NCI-H1694 (cell line): ENCODE data around the gene MTA3.
"Not testable (repeated sequence)": the region's sequence is repeated elsewhere in the genome, so short reads cannot be mapped to it uniquely, and the experiment has no call there.

Experiments
- DNase-seq: peaks from one replicate; lab custom pipeline; 2025; lab: John Stamatoyannopoulos, UW

The MTA3 gene

DNA sequence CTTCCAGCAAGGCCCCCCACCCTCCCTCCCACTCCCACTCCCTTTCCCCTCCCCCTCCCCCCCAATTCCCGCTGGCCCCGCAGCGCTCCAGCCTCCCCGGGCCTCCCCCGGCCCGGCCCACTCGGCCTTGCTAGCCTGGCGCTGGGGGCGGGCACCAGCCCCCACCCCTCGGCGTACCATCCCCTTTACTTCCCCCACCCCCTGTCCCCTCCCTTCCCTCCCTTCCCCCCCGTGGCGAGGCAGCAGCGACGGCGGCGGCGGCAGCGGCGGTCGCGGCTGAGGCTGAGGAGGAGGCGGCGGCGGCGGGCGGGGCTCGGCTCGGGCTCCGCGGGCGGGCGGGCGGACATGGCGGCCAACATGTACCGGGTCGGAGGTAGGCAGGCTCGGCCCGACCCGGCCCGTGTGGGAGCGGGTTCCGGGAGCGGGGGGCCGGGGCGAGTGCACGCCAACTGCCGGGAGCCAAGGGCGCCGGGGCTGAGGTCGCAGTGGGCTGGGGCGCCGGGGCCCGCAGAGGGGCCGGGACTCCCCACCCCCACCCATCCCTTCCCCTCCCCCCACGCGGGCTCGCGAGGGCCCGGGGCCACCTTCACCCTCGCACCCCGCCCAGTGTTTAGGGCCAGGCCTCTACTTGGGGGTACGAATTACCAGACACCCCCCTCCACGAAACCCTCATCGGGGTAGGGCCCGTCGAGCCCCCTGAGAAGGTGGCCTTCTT is at the start of gene MTA3:
MTA3 (plus strand) TSS at position 232 of the 715 bp plus-strand sequence; CDS start at position 346, 114 bp downstream.
- DNase-seq = no peak

DNA sequence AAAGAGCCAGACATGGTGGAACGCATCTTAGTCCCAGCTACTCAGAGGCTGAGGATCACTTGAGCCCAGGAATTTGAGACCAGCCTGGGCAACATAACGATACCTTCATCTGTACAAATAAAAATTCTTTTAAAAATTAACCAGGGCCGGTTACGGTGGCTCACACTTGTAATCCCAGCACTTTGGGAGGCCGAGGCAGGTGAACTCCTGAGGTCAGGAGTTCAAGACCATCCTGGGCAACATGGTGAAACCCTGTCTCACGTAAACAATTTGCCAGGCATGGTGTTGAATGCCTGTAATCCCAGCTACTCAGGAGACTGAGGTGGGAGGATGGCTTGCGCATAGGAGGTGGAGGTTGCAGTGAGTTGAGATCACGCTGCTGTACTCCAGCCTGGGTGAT is 48.8 kb upstream of the MTA3 start:
- DNase-seq = no peak

DNA sequence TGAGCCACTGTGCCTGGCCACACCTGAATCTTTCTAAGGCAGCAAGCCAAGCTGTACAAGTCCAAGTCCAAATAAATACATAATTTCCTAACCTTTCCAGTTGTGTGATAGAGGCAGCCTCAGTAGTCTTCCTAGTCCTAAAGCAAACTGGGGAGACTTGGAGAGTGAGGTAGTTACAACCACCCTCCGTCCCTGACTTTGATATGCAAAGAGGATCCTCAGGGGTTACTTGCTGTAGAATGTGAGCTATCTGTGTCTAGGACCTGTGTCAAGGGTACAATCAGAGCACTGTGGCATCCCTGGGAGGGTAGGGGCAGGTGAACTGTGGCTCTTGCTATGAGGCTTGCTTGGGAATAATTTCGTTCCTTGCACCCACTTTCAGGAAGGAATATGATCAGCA is 46.4 kb upstream of the MTA3 start:
- DNase-seq = no peak

DNA sequence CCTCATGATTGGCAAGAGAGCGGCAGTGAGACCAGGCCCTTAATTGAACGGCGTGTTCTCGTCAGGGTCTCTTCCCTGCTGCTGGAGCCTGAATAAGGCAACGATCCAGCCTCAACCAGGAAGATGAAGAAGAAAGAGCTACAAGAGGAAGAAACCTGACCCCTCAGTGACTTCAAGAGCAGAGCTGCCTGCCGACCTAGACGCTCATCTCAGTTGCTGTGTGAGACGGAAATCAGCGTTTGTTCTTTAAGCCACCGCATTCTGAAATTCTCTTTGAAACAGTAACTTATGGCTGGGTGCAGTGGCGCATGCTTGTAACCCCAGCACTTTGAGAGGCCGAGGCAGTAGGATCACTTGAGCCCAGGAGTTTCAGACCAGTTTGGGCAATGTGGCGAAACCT is 45.1 kb upstream of the MTA3 start:
- no peak for DNase-seq

DNA sequence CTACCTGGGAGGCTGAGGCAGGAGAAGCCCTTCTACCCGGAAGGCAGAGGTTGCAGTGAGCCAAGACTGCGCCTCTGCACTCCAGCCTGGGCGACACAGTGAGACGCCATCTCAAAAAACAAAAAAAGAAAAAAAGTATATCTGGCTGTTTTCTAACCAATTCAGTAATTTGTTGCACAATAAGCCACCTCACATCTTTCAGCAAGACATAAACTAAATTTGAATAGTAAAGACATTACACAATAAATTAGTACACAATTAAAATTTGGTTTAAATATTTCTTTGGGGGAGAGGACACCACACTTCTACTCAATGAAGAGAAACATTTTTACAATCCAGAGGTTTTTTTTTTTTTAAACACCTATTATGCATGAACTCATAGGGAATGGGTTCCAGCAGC is 36.0 kb upstream of the MTA3 start:
- no peak for DNase-seq

DNA sequence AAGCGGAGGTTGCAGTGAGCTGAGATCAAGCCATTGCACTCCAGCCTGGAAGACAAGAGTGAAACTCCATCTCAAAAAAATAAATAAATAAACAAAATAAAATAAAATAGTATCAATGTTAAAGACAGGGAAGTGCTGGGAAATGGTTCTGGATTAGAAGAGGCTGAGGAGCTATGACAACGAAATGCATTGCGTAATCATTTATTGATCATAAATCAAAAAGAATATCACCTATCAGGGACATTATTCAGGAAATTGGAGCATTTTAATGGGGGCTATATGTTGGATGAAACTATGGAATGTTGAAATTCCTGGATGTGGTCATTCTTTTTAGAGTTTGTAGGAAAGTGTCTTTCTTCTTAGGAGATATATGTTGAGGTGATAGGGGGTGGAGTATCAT is 30.9 kb upstream of the MTA3 start:
- no peak for DNase-seq

GRCh38 chr2:42542871-42543270 is 25.6 kb upstream of the MTA3 start:
- no peak for DNase-seq

- DNase-seq = no peak
Observed at GRCh38 chr2:42545023-42545721, 23.3 kb upstream of the MTA3 start.

DNA sequence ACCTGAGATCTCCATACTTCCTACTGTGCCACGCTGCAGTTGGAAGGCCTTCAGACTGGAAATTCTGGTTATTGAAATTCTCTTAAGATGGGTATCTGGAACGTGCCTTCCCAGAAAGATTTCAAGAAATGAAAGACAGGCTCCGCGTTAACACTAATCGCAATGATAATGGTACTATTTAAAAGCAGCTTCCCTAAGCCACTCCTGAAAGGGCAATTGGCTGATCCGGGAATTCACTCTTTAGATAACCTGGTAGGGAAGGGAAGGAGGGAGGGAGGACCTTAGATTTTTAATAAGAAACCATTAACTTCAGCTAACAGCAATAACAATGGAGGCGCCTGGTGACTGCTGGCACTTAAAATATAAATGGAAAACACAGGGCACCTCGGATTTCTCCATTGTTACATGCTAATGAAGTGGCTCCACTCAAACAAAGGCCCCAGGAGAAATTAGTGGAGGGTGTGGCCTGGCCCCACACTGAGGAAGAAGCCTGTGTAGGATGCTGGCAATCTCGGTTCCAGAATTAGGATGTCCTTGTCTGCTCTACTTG is 22.5 kb upstream of the MTA3 start:
- no peak for DNase-seq

DNA sequence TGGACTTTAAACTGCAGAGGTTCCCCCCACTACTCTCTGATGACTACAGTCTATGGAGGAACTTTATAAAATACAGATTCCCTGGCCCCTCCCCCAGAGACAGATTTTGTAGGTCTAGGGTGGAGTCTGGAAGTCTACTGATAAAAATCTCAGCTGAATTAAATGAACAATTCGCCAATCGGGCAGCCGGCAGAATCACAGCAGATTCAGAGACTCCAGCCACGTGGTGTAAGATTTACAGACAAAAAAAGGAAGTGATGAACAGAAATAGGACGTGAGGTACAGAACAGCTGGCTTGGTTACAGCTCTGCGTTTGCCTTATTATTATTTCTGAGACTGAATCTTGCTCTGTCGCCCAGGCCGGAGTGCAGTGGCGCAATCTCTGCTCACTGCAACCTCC is 21.4 kb upstream of the MTA3 start:
- DNase-seq = no peak

- DNase-seq = no peak
Observed at GRCh38 chr2:42547446-42548295, 20.8 kb upstream of the MTA3 start.

DNA sequence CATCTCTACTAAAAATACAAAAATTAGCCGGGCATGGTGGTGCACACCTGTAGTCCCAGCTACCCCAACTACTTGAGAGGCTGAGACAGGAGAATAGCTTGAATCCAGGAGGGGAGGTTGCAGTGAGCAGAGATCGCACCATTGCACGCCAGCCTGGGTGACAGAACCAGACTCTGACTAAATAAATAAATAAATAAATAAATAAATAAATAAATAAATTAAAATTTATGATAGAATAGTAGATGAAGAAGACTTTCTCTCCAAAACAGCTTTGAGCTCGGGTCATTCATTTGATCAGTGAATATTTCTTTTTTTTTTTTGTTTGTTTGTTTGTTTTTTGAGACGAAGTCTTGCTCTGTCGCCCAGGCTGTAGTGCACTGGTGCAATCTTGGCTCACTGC is 17.6 kb upstream of the MTA3 start:
- no peak for DNase-seq

- no peak for DNase-seq
Observed at GRCh38 chr2:42554392-42554791, 14.0 kb upstream of the MTA3 start.

GRCh38 chr2:42556315-42556890 is 12.0 kb upstream of the MTA3 start:
- DNase-seq = no peak

DNA sequence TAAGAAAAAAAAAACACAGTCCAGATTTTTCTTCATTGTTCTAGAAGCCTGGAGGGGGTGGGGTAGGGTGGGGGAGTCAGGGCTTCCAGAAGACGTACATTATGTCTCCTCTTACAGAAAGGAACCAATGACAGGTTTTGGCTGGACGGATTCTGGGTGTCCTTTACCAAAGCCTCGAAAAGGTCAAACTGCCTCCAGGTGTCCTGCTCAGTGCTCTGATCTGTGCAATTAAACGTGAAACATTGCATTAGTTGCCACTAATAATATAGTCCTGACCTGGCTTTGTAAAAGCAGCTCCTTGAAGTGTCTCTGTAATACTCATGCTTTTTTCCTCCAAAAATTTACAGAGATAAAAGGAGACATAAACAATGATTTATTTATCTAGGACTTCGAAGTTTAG is 11.1 kb upstream of the MTA3 start:
- DNase-seq = no peak

DNA sequence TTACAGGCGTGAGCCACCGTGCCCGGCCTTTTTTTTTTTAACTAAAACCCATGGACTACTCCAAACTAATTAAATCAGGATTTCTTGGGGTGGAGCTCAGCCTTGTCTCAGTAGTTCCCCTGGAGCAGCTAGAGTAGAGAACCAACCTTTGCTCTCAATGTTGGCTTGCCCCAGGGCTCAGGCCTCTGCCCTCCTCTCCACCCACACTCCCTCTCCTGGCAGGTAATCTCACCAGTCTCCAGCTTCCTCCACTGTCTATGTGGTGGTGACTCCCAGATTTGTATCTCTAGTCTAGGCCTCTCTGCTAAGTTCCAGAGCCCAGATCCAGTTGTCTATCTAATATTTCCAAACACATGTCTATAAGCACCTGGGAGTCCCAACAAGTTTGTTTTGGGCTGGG is 9.6 kb upstream of the MTA3 start:
- no peak for DNase-seq

DNA sequence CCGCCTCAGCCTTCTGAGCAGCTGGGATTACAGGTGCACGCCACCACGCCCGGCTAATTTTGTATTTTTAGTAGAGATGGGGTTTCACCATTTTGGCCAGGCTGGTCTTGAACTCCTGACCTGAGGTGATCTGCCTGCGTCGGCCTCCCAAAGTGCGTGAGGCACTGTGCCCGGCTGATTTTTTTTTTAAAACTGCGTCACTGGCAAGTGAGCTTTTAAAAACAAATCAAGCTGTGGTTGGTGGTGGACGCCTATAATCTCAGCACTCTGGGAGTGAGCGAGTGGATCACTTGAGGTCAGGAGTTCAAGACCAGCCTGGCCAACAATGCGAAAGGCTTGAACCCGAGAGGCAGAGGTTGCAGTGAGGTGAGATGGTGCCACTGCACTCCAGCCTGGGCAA is 8.3 kb upstream of the MTA3 start:
- not testable (repeated sequence) for DNase-seq

DNA sequence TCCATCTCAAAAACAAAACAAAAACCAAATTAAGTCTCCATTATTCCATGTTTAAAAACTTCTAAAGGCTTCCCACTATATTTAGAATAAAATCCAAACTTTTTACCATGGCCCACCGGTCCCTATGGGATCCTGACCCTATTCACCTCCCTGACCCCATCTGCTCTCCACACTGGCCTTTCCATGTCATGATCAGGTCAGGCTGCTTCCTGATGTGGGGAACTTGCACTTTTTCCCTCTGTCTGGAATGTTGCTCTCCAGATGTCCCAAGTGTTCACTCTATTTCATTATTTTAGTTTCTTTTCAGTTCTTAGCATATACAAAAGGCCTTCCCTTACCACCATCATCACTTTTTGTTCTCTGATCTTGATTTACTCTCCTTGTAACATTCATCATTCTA is 7.5 kb upstream of the MTA3 start:
- no peak for DNase-seq

GRCh38 chr2:42562474-42563144 is 5.8 kb upstream of the MTA3 start:
- DNase-seq = no peak

DNA sequence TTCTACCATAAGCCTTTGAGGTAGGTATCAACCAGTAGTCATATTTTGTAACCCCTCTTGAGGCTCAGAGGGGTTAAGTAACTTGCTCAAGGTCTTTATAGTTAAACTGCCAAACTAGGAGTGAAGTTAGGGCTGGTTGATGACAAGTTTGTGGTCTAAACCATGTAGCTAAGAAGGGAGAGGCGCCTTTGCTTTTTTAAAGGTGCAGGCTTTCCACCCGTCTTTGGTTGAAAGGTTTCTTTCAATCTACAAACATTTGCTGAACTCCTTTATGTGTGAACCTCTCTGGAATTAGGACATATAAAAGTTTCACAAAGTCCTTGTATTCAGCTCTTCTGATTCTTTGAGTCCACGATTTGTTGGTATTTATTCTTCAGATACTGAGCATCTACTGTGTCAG is 2.4 kb upstream of the MTA3 start:
- no peak for DNase-seq

DNA sequence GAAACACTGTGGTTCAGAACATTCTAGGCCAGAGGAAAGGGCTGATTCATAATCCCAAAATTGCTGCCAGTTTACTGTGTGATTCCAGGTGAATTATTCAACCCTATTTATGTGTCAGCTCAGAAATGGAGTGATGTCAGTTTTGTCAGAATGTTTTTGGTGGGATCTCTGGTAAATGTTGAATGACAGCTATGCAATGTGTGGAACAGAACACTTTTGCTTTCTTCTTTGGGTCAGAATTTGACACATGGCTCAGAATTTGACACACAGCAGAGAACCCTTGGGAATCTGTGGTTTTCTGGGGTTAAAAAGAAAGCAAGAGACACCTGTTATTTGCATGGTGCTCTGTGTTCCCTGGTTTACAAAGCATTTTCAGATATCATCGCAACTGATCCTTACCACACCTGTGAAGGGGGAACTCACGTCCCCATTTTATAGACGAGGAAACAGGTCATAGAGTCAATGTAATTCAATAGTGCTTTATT is 1.6 kb upstream of the MTA3 start:
- no peak for DNase-seq

DNA sequence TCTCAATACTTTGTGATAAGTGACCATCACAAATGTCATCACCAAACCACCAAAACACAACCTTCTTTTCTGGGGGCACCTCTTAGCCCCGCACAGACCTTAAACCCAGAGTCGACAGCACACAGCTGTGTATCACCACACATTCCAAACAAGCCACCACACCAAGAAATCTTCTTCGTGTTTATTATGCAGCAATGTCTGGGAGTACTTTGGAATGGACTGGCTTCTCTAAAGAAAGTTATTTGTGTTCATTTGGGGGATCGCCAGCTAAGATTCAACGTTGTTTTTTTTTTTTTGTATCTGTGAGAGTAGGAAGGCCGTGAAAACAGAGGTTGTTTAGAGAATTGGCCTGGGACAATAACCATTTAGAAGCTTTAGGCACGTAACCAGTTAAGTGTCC is 1.1 kb upstream of the MTA3 start:
- no peak for DNase-seq
